Erythroblast (primary cell): ENCODE results near the gene TTC39A.

Source experiments
- GATA1 ChIP-seq: IDR thresholded peaks from 2 replicates; pipeline ENCODE4 v1.6.1; 2011; ENCODE audit warnings: low read depth, mild to moderate bottlenecking, control low read depth, low read length, moderate library complexity
- POLR2A ChIP-seq: IDR thresholded peaks from 2 replicates; pipeline ENCODE4 v1.6.1; 2011; ENCODE audit warnings: mild to moderate bottlenecking, low read length

DNA sequence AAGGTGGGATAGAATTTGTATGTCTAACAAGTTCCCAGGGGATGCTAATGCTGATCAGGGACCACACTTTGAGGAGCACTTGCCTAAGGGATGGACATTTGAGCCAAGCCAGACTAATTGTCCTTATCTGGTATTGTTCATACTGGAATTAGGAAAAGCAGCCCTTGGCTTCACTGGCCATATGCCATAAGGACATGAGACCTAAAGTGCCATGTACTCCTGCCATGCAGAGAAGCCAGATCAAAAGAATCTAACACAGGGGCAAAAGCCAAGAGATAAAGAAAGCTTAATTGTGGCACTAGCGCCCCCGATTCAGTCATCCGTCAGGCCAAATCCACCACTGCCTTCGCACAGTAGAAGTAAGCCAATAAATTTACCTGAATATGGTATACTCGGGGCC lies 48.6 kb downstream of the TTC39A start:
- TF ChIP-seq POLR2A (no peak), GATA1 (no peak)
